Activated T-cell treated with anti-CD3 and anti-CD28 coated beads for 48 hours (primary cell): ENCODE results near the gene OTOGL.
A peak's percentile ranks its signal among the peaks of the same experiment; 100 is the strongest.

Source experiments
- DNase-seq: peaks from one replicate; pipeline ENCODE4 v3.0.0-alpha.2; 2020; ENCODE audit warnings: low read depth

OTOGL gene

GRCh38 chr12:80099259-80099658 lies at the start of gene OTOGL:
TSS of gene OTOGL (plus strand) at chr12:80099537. CDS start at chr12:80209432, 109,895 bp downstream.
- no peak for DNase-seq

- DNase-seq, result no peak
Measured at GRCh38 chr12:80050236-80050635, 49.1 kb upstream of the OTOGL start.

GRCh38 chr12:80053051-80053790 lies 46.1 kb upstream of the OTOGL start:
- DNase-seq, result no peak

- DNase-seq, result no peak
Measured at GRCh38 chr12:80056232-80056631, 43.1 kb upstream of the OTOGL start.

- DNase-seq, result no peak
Measured at GRCh38 chr12:80056845-80057244, 42.5 kb upstream of the OTOGL start.

- no peak for DNase-seq
Measured at GRCh38 chr12:80058586-80058985, 40.8 kb upstream of the OTOGL start.

- DNase-seq, result no peak
Measured at GRCh38 chr12:80059102-80059501, 40.2 kb upstream of the OTOGL start.

- DNase-seq, result no peak
Measured at GRCh38 chr12:80059875-80060274, 39.5 kb upstream of the OTOGL start.

GRCh38 chr12:80064269-80064668 lies 35.1 kb upstream of the OTOGL start:
- no peak for DNase-seq

- no peak for DNase-seq
Measured at GRCh38 chr12:80064951-80065350, 34.4 kb upstream of the OTOGL start.

GRCh38 chr12:80068173-80068572 lies 31.2 kb upstream of the OTOGL start:
- DNase-seq, result no peak

GRCh38 chr12:80083892-80084614 lies 15.3 kb upstream of the OTOGL start:
- peak; percentile 7 for DNase-seq

- no peak for DNase-seq
Measured at GRCh38 chr12:80086025-80086424, 13.3 kb upstream of the OTOGL start.

- DNase-seq, result no peak
Measured at GRCh38 chr12:80087486-80088213, 11.7 kb upstream of the OTOGL start.

GRCh38 chr12:80100591-80100990 lies 1.3 kb downstream of the OTOGL start:
- no peak for DNase-seq

GRCh38 chr12:80101126-80101525 lies 1.8 kb downstream of the OTOGL start:
- no peak for DNase-seq

GRCh38 chr12:80107221-80107620 lies 7.9 kb downstream of the OTOGL start:
- DNase-seq, result no peak

- no peak for DNase-seq
Measured at GRCh38 chr12:80116735-80117134, 17.4 kb downstream of the OTOGL start.

GRCh38 chr12:80118565-80119324 lies 19.4 kb downstream of the OTOGL start:
- no peak for DNase-seq

GRCh38 chr12:80120994-80121393 lies 21.7 kb downstream of the OTOGL start:
- DNase-seq, result no peak

GRCh38 chr12:80121661-80122060 lies 22.3 kb downstream of the OTOGL start:
- DNase-seq, result no peak

GRCh38 chr12:80129895-80130530 lies 30.7 kb downstream of the OTOGL start:
- no peak for DNase-seq
